ENCODE results near the gene HIVEP3.

HIVEP3 gene

DNA sequence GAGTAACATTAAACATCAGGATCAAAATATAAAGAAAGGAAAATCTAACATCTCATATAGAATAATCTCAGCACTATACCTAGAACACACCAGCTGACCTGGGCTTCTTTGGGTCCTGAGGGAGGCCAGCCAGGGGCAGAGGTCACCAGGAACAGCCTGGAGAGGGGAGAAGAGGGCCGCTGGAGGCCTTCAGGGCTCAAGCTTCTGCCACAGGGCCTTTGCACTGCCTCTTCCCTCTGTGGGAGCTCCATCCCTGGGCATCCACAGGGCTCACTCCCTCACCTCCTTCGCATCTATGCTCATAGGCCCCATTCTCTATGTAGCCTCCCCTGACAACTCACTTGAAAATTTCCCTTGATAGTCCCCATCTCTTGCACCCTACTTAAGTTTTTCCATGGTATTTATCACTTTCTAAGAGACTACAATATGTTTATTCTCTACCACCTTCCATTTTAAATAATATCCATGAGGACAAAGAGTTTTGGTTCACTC is 73.9 kb downstream of the HIVEP3 start:
- DNase-seq = no peak

DNA sequence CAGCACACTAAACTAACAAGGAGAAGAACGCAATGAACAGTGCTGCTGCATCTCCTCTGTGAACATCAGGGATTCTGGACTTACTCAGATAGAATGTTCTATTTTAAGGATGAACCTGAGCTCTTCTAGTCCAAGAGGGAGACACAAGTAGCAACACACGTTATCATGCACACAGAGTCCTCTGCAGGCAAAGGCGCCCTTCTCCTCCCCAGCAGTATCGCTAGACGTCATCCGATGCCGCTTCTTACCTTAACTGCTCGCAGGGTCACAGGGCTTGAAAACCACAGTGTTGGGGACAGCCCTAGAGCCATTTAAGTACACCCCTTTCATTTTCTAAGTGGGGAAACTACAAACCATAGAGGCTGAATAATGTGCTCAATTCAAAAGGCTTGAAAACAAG is 74.5 kb downstream of the HIVEP3 start:
- DNase-seq = no peak

DNA sequence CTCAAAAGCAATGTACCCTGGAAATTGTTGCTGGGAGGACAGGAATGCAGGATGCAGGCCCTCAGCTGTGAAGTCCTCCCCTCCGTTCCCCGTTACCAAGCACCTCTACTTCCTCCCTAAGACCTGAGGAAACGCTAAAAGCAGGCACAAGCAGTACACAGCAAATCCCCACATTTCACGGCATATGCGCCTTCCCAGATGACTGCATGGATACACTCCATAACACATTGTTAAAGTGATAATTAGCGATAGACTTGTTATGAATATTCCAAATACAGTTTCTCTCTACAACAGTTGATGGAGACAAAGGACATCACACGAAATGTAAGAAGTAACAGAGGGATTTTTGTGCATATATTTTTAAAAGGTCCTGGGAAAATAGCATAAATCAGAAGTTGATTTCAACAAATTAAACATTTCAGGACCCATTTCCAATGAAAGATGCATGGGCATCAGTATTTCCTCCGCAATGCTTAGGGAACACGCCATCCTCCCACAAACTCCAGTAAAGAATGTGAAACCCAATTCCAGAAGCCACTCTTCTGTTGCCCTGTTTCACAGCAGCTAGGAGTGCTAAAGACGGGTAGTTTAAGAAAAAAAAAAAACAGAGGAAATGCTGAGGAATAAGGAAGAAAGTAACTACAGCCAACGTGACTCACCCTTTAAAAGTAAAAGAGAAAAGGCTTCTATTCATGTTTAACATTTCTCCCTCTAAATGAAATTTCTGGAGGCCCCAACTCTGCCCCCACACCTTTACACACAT is 75.5 kb downstream of the HIVEP3 start:
- DNase-seq = no peak

DNA sequence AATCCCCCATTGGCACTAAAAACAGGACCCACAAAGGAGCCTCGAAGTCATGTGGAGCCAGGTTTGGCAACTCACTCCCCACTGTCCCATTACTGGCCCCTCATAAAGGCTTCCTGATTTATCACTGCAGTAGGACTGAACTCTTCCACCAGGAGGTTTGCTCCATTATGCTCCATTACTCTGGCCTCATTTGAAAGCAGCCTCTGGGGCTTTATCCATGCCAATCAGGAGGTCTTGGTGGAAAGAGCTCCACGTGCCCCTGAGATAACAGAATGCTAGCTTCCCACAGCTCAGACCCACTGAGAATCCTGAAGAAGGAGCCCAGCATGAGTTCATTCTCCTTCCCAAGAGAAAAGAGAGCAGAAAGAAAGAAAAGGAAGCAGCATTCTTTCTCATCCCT is 76.4 kb downstream of the HIVEP3 start:
- no peak for DNase-seq

DNA sequence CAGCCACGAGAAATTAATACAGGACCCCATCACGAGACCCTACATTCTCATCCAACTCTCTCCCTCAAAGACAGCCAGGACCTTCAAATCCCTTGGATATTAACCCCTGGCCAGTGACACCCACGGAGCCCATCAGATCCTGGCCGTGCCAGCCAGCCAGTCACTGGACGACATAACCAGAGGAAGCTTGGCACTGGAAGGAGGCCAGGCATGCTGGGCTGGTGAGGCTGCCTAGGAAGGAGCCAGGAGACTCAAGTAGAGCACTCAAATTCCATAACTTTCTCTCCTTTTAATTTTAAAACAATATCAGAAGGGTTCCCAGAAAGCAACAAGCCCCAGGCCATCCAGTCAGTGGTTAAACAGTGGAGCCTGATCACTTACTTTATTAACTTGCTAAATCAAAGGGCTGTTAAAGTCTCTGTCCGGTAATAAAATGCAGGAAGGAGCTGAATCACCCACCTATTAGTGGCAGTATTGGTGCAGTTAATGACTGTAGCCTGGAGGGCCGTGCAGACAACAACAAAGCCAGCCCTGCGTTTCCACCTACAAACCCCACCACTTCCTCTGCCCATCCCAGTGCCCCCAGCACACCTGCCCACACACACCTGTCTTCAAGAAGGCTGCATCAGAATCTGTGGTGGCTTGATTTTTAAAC is 78.0 kb downstream of the HIVEP3 start:
- no peak for DNase-seq

DNA sequence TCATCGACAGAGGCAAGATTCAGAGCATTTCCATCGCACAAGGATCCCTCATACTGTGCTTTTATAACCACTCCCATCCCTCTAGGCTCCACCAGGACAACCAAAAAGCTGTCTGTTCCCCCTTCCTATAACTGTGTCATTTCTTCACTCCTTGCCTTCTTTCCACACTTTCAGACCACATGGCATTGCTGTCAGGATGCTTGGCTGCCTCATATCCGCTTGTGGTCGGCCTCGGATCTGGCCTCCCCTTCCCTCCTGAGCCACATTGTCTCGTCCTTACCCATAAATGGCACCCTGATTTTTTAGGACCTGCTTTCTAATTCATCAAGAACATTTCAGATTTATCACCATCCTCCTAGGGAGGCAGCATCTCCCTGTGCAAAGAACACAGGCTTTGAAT is 80.5 kb downstream of the HIVEP3 start:
- DNase-seq = no peak

DNA sequence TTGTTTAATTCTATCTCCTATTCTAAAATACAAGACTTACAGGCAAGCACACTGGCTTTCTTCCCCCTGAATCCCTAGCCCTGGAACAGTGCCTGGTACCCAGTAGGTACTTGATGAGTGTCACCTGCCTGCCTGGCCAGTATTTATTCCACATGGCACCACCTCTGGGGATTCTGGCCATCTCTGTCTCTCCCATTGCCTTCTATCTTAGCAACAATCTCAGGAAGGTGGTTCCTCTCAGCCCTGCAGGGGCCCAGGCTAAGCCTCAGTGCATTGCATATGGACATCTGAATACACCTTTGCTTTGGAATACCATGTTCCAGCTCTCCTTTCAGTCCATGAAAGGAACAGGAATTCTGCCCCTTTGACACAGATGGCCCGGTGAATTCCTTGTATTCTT is 81.0 kb downstream of the HIVEP3 start:
- DNase-seq = no peak

DNA sequence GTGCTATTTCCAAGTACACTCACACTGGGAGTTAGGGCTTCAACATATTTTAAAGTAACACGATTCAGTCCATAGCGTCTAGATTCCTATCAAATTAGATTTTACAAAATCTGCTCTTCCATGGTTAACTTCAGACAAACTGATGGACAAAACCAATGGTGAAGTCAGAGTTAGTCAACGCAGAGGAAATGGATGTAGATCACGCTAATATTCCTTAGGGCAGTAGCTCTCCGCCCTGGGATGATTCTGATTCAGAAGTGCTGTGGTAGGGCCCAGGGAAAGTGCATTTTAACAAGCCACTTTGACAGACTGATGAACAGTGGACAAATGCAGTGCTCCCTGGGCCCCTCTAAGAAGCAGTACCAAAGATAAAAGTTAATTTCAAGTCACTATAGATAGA is 83.2 kb downstream of the HIVEP3 start:
- no peak for DNase-seq

DNA sequence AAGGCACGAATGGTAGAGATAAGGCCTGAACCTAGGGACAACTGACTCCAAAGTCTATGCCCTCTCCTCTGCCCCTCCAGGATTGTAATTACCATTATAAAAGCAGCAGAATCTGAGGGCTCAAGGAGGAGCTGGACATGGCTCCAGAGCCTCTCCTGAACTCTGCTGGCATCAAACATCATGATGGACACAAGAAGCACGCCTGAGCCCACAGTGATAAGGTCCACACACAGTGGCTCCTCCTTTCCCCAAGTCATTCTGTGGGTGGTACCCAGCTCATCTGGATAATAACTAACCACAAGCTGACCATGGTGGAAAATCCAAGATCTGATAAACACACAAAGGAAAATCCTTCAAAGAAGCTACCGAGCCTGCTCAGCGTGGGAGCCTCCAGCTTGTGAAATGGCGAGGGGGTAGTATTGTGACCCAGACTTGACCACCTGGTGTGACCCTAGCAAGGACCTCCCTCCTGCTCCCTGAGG is 85.2 kb downstream of the HIVEP3 start:
- DNase-seq = no peak

DNA sequence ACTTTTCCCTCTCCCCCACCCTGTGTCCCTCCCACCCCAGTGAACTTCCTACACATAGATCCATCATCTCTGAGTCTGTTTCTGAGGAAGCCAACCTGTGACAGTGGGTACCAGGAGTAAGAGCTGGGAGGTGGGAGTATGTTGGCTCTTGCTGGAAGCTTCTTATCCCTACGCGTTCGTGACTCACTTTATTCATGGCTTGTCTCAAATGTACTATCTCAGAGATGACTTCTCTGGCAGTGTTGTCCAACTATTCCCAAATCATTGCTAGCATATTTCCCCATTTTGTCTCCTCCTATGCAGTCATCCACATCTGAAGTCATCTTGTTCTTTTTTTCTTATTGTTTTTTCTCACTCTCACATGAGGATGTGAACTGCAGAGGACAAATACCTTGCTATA is 88.0 kb downstream of the HIVEP3 start:
- DNase-seq = no peak

DNA sequence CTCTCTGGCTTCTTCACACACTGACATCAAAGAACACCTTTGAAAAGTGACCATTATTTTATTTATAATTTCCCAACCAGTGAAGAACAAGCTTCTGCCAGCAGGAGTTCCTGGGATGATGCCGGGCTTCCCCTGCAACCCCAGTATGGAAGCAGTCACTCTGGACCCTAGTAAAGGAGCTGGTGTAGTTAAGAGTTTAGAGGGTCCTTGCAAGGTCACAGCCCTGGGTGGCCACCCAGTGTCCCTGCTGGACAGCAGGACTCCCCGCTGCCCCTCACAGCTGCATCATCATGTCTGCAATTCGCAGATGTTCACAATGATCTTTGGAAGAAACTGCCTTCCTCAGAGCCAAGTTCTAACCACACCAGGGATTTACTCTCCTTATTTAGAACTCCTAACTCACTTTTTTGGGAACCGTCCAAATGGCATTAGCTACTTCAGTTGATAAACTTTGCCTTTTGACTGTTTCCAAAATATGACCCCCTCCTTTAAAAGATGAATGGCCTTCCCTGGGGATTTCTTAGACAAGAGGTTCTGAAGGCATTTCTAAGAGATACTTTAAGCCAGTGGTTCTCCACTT is 90.6 kb downstream of the HIVEP3 start:
- DNase-seq = no peak

DNA sequence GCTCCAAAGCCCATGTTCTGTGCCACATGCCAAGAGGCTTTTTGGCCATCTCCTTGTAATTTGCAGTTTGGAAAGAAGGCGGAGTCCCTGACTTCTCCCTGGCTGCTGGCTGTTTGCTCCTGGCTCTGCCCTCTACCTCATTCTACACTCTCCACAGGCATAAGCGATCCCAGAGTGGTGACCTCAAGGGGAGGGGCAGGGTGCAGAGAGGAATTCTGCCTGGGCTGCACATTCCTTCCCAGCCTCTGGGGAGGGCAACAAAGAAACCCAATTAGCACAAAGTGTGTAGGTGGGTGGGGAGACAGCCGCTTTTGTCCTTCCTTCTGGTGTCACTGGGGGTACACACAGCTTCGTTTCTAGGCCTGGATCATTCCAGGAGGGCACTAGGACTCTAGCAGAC is 95.3 kb downstream of the HIVEP3 start:
- no peak for DNase-seq

DNA sequence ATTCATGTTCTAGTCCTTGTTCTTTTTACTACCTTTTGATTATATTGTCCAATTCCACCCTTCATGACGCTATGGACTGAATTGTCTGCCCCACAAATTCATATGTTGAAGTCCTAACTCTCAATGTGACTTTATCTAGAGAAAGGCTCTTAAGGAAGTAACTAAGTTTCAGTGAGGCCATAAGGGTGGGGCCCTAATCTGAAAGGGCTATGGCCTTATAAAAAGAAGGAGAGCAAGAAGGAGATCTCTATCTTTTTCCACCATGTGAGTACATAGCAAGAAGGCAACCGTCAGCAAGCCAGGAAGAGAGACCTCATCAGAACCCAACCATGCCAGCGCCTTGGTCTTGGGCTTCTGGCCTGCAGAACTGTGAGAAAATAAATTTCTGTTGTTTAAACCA is 95.9 kb downstream of the HIVEP3 start:
- DNase-seq = no peak

DNA sequence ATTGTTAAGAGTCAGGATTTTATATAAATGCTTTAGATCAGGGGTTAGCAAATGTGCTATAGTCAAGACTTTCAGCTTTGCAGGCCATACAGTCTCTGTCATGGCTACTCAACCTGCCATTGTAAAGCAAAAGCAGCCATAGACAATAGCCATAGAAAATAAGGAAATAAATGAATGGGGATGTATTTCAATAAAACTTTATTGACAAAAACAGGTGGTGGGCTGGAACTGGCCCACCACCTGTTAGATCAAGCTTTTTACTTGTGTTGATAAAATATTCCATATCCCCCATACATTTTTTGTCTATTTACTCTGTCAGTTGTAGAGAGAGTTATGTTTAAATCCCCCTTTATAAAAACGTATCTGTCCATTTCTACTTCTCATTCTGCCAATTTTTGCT is 98.9 kb downstream of the HIVEP3 start:
- DNase-seq = no peak

DNA sequence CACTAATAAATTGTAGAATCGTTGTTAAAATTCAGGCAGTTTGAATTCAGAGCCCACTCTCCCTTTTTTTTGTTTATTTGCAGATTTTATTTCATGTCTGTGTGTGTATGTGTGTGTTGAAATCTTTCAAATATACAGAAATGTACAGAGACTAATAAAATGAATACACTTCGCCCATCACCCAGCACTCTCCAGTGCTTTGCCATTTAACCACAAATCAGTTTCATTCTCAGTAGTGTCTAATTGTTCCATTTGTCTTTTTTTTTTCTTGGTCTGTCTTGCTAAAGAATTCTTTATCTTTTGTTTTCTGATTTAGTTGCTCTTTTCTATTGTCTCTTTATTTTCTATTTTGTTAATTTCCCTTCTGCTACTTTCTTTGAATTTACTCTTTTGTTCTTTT is 99.7 kb downstream of the HIVEP3 start:
- DNase-seq = no peak

DNA sequence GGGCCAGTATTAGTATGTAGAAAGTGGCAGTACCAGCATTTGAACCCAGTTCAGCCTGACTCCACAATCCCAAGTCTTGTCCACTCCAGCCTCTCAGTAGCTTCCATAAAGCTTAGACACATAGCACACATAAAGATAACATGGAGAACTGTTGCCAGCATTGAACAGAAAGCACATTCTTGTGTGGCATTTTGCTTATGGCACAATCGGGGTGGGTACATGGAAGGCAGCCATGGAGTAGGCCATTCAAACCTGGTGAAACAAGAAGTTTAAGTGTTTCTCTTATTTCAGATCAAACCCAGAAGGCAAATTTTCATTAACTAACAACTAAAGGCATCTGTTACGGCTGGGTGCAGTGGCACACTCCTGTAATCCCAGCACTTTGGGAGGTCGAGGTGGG is 102.7 kb downstream of the HIVEP3 start:
- no peak for DNase-seq

DNA sequence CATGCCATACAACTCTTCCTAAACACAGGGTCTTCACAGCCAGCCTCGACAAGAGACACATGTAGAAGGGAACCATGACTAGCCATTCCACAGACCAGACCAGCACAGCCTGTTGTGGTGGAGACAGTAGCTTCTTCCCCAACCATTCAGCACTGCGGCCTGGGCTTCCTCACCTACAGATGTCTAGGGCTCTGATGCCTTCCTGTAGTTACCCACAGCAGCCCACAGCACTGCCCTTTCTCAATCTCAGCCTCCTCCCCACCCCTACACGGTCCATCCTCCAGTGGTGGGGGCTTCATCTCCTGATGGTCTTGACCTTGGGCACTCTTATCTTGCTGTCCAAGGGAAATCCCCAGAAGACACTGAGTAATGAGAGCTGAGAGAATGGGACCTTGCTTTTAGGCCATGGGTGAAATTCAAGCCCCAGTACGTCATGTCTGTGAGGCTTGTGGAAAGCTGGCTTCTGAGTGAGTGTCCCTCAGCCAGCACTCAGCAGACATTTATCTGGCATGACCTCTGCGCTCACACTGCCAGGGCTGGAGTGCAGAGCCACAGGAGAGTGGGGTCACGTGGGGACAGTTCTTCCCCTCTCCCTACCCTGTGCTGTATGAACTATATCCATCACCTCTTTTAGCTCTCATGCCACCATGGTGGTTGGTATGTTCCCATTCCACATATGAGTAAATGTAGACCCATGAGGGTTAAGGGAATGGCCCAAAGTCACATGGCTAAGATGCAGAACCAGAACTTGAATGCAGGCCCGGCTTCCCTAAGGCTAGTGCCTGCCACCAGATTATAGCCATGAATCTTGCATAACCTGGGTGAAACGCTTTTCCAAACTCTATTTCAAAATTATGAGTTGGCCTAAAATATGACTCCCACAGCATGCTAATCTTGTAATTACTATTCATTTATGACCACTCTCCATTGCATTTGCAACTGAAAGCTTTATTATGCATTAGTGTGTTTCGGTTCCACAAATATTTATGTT is 104.7 kb downstream of the HIVEP3 start:
- DNase-seq = no peak

DNA sequence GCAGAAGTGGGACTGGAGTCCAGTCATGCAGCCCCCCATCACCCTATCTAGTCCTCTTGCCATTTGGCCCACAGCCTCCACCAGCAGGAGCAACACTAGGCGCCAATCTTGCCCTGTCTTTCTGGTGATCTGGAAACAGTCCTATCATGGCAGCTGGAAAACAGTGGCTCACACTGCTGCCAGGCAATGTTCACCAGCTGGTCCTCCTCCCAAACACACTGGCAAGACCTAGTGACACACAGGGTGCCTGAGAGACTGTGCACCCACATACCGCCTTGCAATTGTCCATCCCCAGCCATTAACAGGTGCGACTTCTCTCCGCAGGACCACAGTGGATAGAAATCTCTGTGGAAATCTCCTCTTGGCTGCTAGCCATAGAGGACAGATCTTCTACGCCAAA is 105.5 kb downstream of the HIVEP3 start:
- DNase-seq = no peak

DNA sequence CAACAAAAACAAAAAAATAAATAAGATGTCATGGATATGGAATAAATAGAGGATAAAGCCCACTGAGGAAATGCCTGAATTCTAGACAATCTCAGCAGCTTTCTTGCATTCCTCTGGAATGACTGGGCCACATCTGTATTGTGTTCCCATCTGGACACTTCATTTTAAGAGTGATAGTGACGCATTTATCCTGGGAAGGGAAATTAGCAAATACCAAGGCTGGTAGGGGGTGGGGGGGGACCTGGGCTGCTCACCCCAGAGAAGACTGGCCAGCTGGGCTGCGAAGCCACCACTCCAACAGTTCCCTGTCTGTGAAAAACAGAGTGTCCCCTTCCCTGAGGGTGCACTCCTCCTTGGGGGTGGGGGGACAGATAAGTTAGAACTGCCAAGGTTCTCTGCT is 106.3 kb downstream of the HIVEP3 start:
- DNase-seq = no peak

DNA sequence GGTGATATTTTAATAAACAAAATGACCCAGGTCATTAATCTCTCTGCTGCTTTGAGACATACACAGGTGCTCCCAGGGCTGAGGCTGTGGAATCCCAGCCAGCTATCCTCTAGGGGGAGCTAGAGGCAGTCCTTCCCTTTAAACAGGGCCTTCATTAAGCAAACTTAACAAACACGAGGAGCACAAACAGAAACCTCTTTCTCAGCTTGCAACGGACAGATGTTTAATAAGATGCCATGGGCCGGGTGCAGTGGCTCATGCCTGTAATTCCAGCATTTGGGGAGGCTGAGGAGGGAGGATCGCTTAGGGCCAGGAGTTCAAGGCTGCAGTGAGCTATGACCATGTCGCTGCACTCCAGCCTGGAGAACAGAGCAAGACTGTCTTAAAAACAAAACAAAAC is 106.7 kb downstream of the HIVEP3 start:
- peak; percentile 35 to 85 for DNase-seq

DNA sequence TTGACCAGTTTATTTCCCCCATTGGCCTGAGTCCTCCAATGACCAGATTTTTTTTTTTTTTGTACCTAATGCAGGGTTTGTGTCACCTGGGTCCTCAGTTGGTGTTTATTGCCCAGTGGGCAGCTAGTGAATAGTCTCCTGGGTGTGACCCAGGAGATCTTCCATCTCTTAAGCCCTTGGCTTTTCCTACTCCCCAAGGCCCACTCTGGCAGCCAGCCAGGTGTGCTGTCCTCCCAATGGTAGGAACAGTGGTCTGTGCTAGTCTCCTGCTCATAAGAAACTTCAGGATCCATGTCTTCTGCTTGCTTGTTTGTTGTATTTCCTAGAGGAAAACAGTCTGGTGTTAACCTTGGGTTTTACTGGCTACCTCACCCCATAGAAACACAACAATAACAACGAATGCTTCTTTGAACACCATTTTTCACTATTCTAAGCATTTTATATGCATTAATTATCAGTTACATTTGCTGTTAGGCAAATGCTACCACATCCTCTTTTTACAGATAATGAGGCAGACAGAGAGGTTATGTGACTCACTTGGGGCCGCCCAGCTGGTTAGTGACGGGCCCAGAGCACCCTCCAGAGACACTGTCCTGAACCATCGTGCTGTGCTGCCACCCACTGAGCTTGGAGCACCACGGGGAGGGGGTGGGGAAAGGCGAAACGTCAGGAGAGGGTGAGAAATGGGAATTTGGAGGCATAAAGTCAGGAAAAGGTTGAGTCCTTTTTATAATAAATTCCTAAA is 107.5 kb downstream of the HIVEP3 start:
- no peak for DNase-seq

DNA sequence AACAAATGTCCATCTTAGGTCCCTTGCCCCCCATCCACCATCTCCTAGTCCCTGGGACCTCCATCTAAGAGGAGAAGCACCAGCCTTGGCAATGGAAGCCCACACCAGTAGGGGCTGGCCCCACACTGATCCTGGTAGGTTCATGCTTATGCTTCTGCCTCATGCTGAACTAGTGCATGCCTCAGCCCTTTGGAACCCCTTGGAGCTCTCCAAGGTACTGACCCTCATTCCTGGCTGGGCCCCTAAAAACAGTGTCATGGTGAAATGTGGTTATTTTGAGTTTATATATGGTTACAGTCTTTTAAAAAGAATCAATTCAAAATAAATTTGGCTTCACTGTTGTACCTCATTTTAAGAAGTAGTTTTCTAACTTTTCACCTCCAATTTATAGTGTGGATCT is 108.3 kb downstream of the HIVEP3 start:
- no peak for DNase-seq

Measured in NCI-H524 (cell line).